Heart right ventricle (tissue), 16 donors: Measurements from ENCODE around the gene CORO7. TPM values are rescaled to one million over a fixed set of nuclear protein-coding genes. Genes with fewer than 3 reads are reported as not detected.

Experiments
- ATAC-seq, 8 donors: fragments of 200-7000 bp; cut with Tn5 transposase; one replicate each; pipeline ENCODE4 v1.9.1; 2020; ENCODE audit warnings: mild to moderate bottlenecking in 8 of 8, moderate library complexity in 8 of 8, moderate number of reproducible peaks in 1 of 8
- DNase-seq, 2 donors: peaks; one replicate each; pipeline ENCODE4 v3.0.0-alpha.2; 2020
- H3K27ac ChIP-seq, 10 donors: fragments of 200-600 bp; sonication (generic) in 2 of 10; one replicate each; pipeline versions ENCODE4 v1.5.0 to v1.8.0; 2020 to 2022; ENCODE audit warnings: mild to moderate bottlenecking in 3 of 10
- H3K27me3 ChIP-seq, 7 donors: fragments of 200-600 bp; one replicate each; pipeline ENCODE4 v1.8.0; 2021 to 2022; ENCODE audit warnings: mild to moderate bottlenecking in 2 of 7
- H3K36me3 ChIP-seq, 9 donors: fragments of 200-600 bp; sonication (generic) in 1 of 9; one replicate each; pipeline versions ENCODE4 v1.5.0 to v1.8.0; 2020 to 2022; ENCODE audit warnings: mild to moderate bottlenecking in 2 of 9
- H3K4me1 ChIP-seq, 9 donors: fragments of 200-600 bp; sonication (generic) in 1 of 9; one replicate each; pipeline versions ENCODE4 v1.5.0 to v1.8.0; 2020 to 2022; ENCODE audit warnings: mild to moderate bottlenecking in 4 of 9
- H3K4me3 ChIP-seq, 10 donors: fragments of 200-600 bp; sonication (generic) in 2 of 10; one replicate each; pipeline versions ENCODE4 v1.5.0 to v1.8.0; 2020 to 2022; ENCODE audit warnings: mild to moderate bottlenecking in 7 of 10, moderate library complexity in 2 of 10
- H3K9me3 ChIP-seq, 11 donors: fragments of 200-600 bp in 10 of 11; sonication (generic) in 2 of 11; one replicate each; pipeline versions ENCODE4 v1.5.0 to v1.8.0; 2013 to 2022; ENCODE audit warnings: mild to moderate bottlenecking in 2 of 11, control low read depth in 1 of 11, moderate library complexity in 1 of 11
- CTCF ChIP-seq, 9 donors: fragments of 200-600 bp; sonication (generic) in 2 of 9; IDR thresholded peaks; one replicate each; pipeline versions ENCODE4 v1.5.0 to v1.8.0; 2021 to 2022; ENCODE audit warnings: antibody characterized with exemption in 9 of 9, mild to moderate bottlenecking in 5 of 9, moderate library complexity in 1 of 9
- WGBS, 2 donors: extraction: QIAGEN DNeasy Blood & Tissue Kit; methylation state at CpG; one replicate each; pipeline ENCODE4 v1.1.7; 2013; ENCODE audit warnings: inconsistent platforms in 1 of 2; 5-methylcytosine and 5-hydroxymethylcytosine counted together
- intact Hi-C, 10 donors: fragments of 100-400 bp; cut with DNase I; formaldehyde crosslinking; loops; one replicate each; pipeline versions ENCODE4 v1.11.1 to v1.14.2; 2022
- polyA plus RNA-seq, 2 donors: library from polyadenylated mRNA; stranded (reverse); fragments of 200-250 nt; gene quantifications; one replicate each; pipeline ENCODE4 v1.2.3, GENCODE V29; 2013
- total RNA-seq, 10 donors: library from RNA; stranded (reverse); fragmentation: NEBNext Ultra II Directional in 3 of 10; extraction: Animal tissue kit (Norgen Biotek cat#: 25700) in 3 of 10; gene quantifications; one replicate each; pipeline versions ENCODE4 v1.2.1 to v1.2.4, GENCODE V29; 2021 to 2023
- donor health status: Arrhythmogenic right ventricular cardiomyopathy.
- donor health status: ischemic (EF 13 %, LVEDD 7.1; RV severe dilation, severe dysfunction).
- donor health status: healthy with polysubstance abuse.
- donor health status: DM: no; HTN: yes; CAD: no.
- donor health status: DM: no; HTN: no; CAD: no.
- donor health status: ischemic (EF 25% LVEDD 6.9; RV normal size, moderate dysfunction).
- donor health status: ischemic (EF 25% LVEDD 5.7; RV mildly dilated, moderate dysfunction).
- donor health status: healthy.
- donor health status: DM: yes; HTN: yes; CAD: no.
- donor health status: Ischemic cardiomyopathy.
- donor health status: ischemic (EF 35%, LVEDD 5.7; RV mildly dilated, moderate dysfunction).
- donor health status: nonischemic (EF 11% LVEDD 7.7; RV severe dilation, severe dysfunction).
- donor health status: DM: yes; HTN: yes; CAD: no.
- donor health status: PGD.
- donor health status: ischemic (EF 29% LVEDD 5.4; RV normal size, mild dysfunction).
- donor health status: nonischemic (EF 23%, LVEDD 6.1; RV moderate dilation, normal function).

CORO7 gene
- total and polyA plus RNA-seq, 12 donors, result 6.5 to 21.8 (median 10.9) TPM

- Histone ChIP-seq H3K27me3 (no peaks in the 10 kb centered on the region), H3K9me3 (no peaks in the 10 kb centered on the region), H3K4me1 (no peaks in the 10 kb centered on the region), H3K27ac (no peak overlapping the region), H3K36me3 (peaks cover 0 to 93% (median 24%) of the 10 kb centered on the region in 9 donors), H3K4me3 (no peak overlapping the region)
- WGBS, 2 donors, result 80 to 82% methylated on average over 12 of the region's 12 CpGs
- TF ChIP-seq CTCF (IDR thresholded peaks at IDR 0.05), result no peak
- intact Hi-C loops, result no loop called here
- ATAC-seq (no peak), DNase-seq (no peak)
Observed at GRCh38 chr16:4433914-4434787, 17.8 kb upstream of the CORO7 start.

GRCh38 chr16:4433228-4433627, 16.8 kb upstream of the CORO7 start:
- Histone ChIP-seq H3K4me1 (peaks cover 0 to under 1% (median 0%) of the 10 kb centered on the region in 9 donors), H3K36me3 (peaks cover 0 to 90% (median 23%) of the 10 kb centered on the region in 9 donors)
- 86 to 90% methylated on average over 4 of the region's 4 CpGs for WGBS, 2 donors

GRCh38 chr16:4431023-4431422, 14.6 kb upstream of the CORO7 start:
- 86 to 88% methylated on average over 9 of the region's 9 CpGs for WGBS, 2 donors
- intact Hi-C loops, result no loop called here
- no peak overlapping the region for H3K4me3 ChIP-seq
- H3K27me3 ChIP-seq, result no peaks in the 10 kb centered on the region
- no peak for TF ChIP-seq CTCF (IDR thresholded peaks at IDR 0.05)
- no peaks in the 10 kb centered on the region for H3K9me3 ChIP-seq
- peaks cover 0 to 22% (median 14%) of the 10 kb centered on the region in 9 donors for H3K4me1 ChIP-seq
- no peak for ATAC-seq
- H3K36me3 ChIP-seq, result peaks cover 0 to 77% (median 12%) of the 10 kb centered on the region in 9 donors
- H3K27ac ChIP-seq, result no peak overlapping the region
- DNase-seq, result no peak

More at GRCh38 chr16:4433228-4433627, 16.8 kb upstream of the CORO7 start:
- DNase-seq (no peak), ATAC-seq (no peak)
- H3K27me3 ChIP-seq, result no peaks in the 10 kb centered on the region
- no peak overlapping the region for H3K4me3 ChIP-seq
- no peaks in the 10 kb centered on the region for H3K9me3 ChIP-seq
- no peak overlapping the region for H3K27ac ChIP-seq
- intact Hi-C loops, result no loop called here
- TF ChIP-seq CTCF (IDR thresholded peaks at IDR 0.05), result no peak

- intact Hi-C loops, result loop anchor here in 1 of 10 donors (5.0 kb wide), 1 partner anchor 49 kb away; the partner anchor contains the start of gene HMOX2
- DNase-seq, result no peak
- Histone ChIP-seq H3K27me3 (no peaks in the 10 kb centered on the region), H3K27ac (no peak overlapping the region), H3K9me3 (no peaks in the 10 kb centered on the region), H3K36me3 (peaks cover 0 to 52% (median 0%) of the 10 kb centered on the region in 9 donors), H3K4me1 (peaks cover 0 to 27% (median 21%) of the 10 kb centered on the region in 9 donors), H3K4me3 (no peak overlapping the region)
- no peak for ATAC-seq
- 95 to 97% methylated on average over 7 of the region's 7 CpGs for WGBS, 2 donors
- TF ChIP-seq CTCF (IDR thresholded peaks at IDR 0.05), result no peak
Observed at GRCh38 chr16:4428500-4428899, 12.1 kb upstream of the CORO7 start.
